HepG2 (cell line): ENCODE measurements around the gene CNBD2. TPM values are rescaled to one million over a fixed set of nuclear protein-coding genes. Genes with fewer than 3 reads are reported as not detected.

Source experiments
- BATF2 ChIP-seq: sonication (generic); formaldehyde crosslinking; IDR thresholded peaks from 2 replicates; pipeline ENCODE4 v1.8.0; 2022; ENCODE audit warnings: mild to moderate bottlenecking, missing genetic modification reagents, moderate library complexity
- DNMT3B ChIP-seq: conservative IDR thresholded peaks from 2 replicates; pipeline ENCODE4 v1.6.1; 2016; ENCODE audit warnings: missing biosample characterization, control low read depth
- HES4 ChIP-seq: sonication (generic); formaldehyde crosslinking; IDR thresholded peaks from 2 replicates; pipeline ENCODE4 v1.9.0; 2021; ENCODE audit warnings: mild to moderate bottlenecking, missing genetic modification reagents, borderline replicate concordance
- HMG20A ChIP-seq: IDR thresholded peaks from 2 replicates; pipeline ENCODE4 v1.6.1; 2016; ENCODE audit warnings: borderline replicate concordance
- HOXA7 ChIP-seq: sonication (generic); formaldehyde crosslinking; IDR thresholded peaks from 2 replicates; pipeline ENCODE4 v1.8.1; 2022; ENCODE audit warnings: mild to moderate bottlenecking, missing genetic modification reagents, moderate library complexity
- MBD4 ChIP-seq: IDR thresholded peaks from 2 replicates; pipeline ENCODE4 v1.6.1; 2012; ENCODE audit warnings: low read length, inconsistent platforms, borderline replicate concordance
- MNT ChIP-seq: fragments of 450-650 bp; IDR thresholded peaks from 2 replicates; pipeline ENCODE4 v1.6.1; 2016
- NFE2L1 ChIP-seq: sonication (generic); formaldehyde crosslinking; IDR thresholded peaks from 2 replicates; pipeline ENCODE4 v1.4.0; 2020; ENCODE audit warnings: missing genetic modification reagents, mild to moderate bottlenecking, borderline replicate concordance
- NR3C1 ChIP-seq: sonication (generic); formaldehyde crosslinking; IDR thresholded peaks from 2 replicates; pipeline ENCODE4 v1.4.0; 2020; ENCODE audit warnings: missing genetic modification reagents
- NRL ChIP-seq: sonication (generic); formaldehyde crosslinking; IDR thresholded peaks from 2 replicates; pipeline ENCODE4 v1.5.0; 2020; ENCODE audit warnings: missing genetic modification reagents, mild to moderate bottlenecking, moderate library complexity, borderline replicate concordance
- POLR2AphosphoS5 ChIP-seq: IDR thresholded peaks from 2 replicates; pipeline ENCODE4 v1.6.1; 2012; ENCODE audit warnings: low read depth, low read length
- PPARG ChIP-seq: conservative IDR thresholded peaks from 2 replicates; pipeline ENCODE4 v1.6.1; 2016; ENCODE audit warnings: missing biosample characterization, missing genetic modification reagents
- PRMT3 ChIP-seq: sonication (generic); formaldehyde crosslinking; IDR thresholded peaks from 2 replicates; pipeline ENCODE4 v1.8.1; 2022; ENCODE audit warnings: low read depth, mild to moderate bottlenecking, moderate library complexity, missing genetic modification reagents, borderline replicate concordance
- RAD51 ChIP-seq: fragments of 450-650 bp; IDR thresholded peaks from 2 replicates; pipeline ENCODE4 v1.6.1; 2016; ENCODE audit warnings: borderline replicate concordance
- TFDP2 ChIP-seq: sonication (generic); formaldehyde crosslinking; IDR thresholded peaks from 2 replicates; pipeline ENCODE4 v1.4.0; 2020; ENCODE audit warnings: missing genetic modification reagents
- ZFY ChIP-seq: sonication (generic); formaldehyde crosslinking; IDR thresholded peaks from 2 replicates; pipeline ENCODE4 v1.4.0; 2020; ENCODE audit warnings: missing genetic modification reagents
- ZHX1 ChIP-seq: sonication (generic); formaldehyde crosslinking; IDR thresholded peaks from 2 replicates; pipeline ENCODE4 v1.8.1; 2022; ENCODE audit warnings: low read depth, mild to moderate bottlenecking, missing genetic modification reagents
- ZNF33B ChIP-seq: sonication (generic); formaldehyde crosslinking; IDR thresholded peaks from 2 replicates; pipeline ENCODE4 v1.5.1; 2020; ENCODE audit warnings: mild to moderate bottlenecking, missing genetic modification reagents
- ZNF556 ChIP-seq: sonication (generic); formaldehyde crosslinking; IDR thresholded peaks from 2 replicates; pipeline ENCODE4 v1.4.0; 2020; ENCODE audit warnings: mild to moderate bottlenecking, missing genetic modification reagents, borderline replicate concordance
- ZNF709 ChIP-seq: sonication (generic); formaldehyde crosslinking; IDR thresholded peaks from 2 replicates; pipeline ENCODE4 v1.5.0; 2020; ENCODE audit warnings: mild to moderate bottlenecking, missing genetic modification reagents
- polyA plus RNA-seq, 8 experiments: library from polyadenylated mRNA; depleted of rRNA in 3 of 8; stranded (reverse) in 7 of 8; unstranded in 1 of 8; fragments of >200 nt; fragmentation: Illumina TruSeq in 4 of 8; extraction: Trizol in 4 of 8; gene quantifications; 2 replicates each; pipeline versions ENCODE4 v1.2.1 to v1.2.3, GENCODE V29; 2011 to 2016; ENCODE audit warnings: low read depth in 4 of 8, missing spikeins in 1 of 8, mixed read lengths in 1 of 8; ENCODE audit not compliant: insufficient read depth in 1 of 8
- total RNA-seq, 5 experiments: library from RNA; depleted of rRNA; stranded (reverse); fragments of >200 nt; fragmentation: Illumina TruSeq; extraction: Trizol; gene quantifications; 2 replicates each; pipeline ENCODE4 v1.2.3, GENCODE V29; 2016; ENCODE audit warnings: low read depth in 1 of 5
- TF ChIP-seq, protein P1 (sequence below): sonication (generic); formaldehyde crosslinking; IDR thresholded peaks from 2 replicates; pipeline ENCODE4 v1.4.0; 2020; ENCODE audit warnings: missing genetic modification reagents, low read depth, mild to moderate bottlenecking, borderline replicate concordance
- TF ChIP-seq, protein P2 (sequence below): sonication (generic); formaldehyde crosslinking; IDR thresholded peaks from 2 replicates; pipeline ENCODE4 v1.5.1; 2020; ENCODE audit warnings: missing genetic modification reagents, mild to moderate bottlenecking, borderline replicate concordance

The CNBD2 gene
- total and polyA plus RNA-seq, 2 of the 13 experiments (the other 11 are each of a cell fraction or from before 2014, with no cell fraction given) = 12.4 to 22.8 TPM

DNA sequence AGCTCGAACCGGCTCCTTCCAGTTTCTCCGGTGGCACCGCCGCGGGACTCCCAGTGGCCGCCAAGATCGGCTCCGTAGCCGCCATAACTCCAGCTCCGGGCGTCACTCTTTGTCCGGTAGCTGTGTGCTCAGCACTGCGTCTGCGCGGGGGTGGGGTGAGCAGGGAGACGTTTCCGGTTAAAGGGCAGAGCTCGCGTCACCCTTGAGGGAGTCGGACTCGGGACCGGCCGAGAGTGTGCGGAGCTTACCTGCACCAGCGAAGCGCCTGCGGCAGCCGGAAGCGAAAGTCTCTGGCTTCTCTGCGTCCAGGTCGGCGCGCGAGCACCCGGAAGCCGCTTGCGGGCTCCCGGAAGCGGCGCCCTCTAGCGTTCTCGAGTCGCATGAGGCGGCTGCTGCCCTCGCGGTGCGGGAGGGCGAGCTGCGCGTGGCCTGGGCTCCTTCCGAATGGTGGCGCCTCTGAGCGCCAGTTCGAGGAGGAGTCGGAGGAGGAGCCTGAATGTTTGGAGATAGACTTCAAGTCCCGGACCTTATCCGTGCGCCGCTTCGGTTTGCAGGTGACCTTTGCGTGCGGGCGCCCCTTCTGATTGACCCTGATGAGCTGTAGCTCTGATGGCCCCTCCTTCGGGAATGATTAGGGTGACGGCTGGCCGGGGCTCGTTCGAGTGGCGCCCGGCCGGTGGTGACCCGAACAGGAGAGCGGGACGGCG is 14.0 kb upstream of the CNBD2 start, which contains the start of gene SCAND1 (continued):
- TF ChIP-seq RAD51 = no peak
- peak; percentile 86 for TF ChIP-seq BATF2 (CRISPR knock-in tag)
- TF ChIP-seq ZFY = peak; percentile 84
- peak; percentile 99 for TF ChIP-seq ZNF556 (CRISPR knock-in tag)
- 0 out of 2 replicates have a peak, but pooled peaks have one; percentile 20 for TF ChIP-seq DNMT3B (CRISPR knock-in tag)
- peak; percentile 25; the same call in 1 of the 2 replicates for TF ChIP-seq HOXA7 (CRISPR knock-in tag)
- peak; percentile 85 for TF ChIP-seq ZNF709
- TF ChIP-seq NR3C1 (CRISPR knock-in tag) = no peak
- TF ChIP-seq, protein P1, sequence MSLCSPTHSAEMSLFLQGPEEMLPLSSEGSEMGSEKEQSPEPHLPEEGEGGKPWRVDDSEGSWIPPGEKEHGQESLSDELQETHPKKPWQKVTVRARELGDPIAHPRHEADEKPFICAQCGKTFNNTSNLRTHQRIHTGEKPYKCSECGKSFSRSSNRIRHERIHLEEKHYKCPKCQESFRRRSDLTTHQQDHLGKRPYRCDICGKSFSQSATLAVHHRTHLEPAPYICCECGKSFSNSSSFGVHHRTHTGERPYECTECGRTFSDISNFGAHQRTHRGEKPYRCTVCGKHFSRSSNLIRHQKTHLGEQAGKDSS (CRISPR knock-in tag) = peak; percentile 97
- peak; percentile 72 for TF ChIP-seq HMG20A (CRISPR knock-in tag)
- TF ChIP-seq MNT = peak; percentile 89
- peak; percentile 61; the same call in 1 of the 2 replicates for TF ChIP-seq HES4
- TF ChIP-seq PPARG = peak; percentile 76
- TF ChIP-seq TFDP2 (CRISPR knock-in tag) = peak; percentile 96
- TF ChIP-seq PRMT3 (CRISPR knock-in tag) = peak; percentile 95
- peak; percentile 96 for TF ChIP-seq ZNF33B (CRISPR knock-in tag)
- TF ChIP-seq NFE2L1 (CRISPR knock-in tag) = no peak
- no peak for TF ChIP-seq MBD4
- peak; percentile 93 for TF ChIP-seq NRL (CRISPR knock-in tag)
- TF ChIP-seq POLR2AphosphoS5 = peak; percentile 96
- TF ChIP-seq, protein P2, sequence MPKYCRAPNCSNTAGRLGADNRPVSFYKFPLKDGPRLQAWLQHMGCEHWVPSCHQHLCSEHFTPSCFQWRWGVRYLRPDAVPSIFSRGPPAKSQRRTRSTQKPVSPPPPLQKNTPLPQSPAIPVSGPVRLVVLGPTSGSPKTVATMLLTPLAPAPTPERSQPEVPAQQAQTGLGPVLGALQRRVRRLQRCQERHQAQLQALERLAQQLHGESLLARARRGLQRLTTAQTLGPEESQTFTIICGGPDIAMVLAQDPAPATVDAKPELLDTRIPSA (CRISPR knock-in tag) = peak; percentile 62; the same call in 1 of the 2 replicates
- peak; percentile 82; the same call in 1 of the 2 replicates for TF ChIP-seq ZHX1 (CRISPR knock-in tag)
